Body of pancreas (tissue), 4 donors: ENCODE results near the gene SEMA6B. TPM values are rescaled to one million over a fixed set of nuclear protein-coding genes. Genes with fewer than 3 reads are reported as not detected.

Experiments
- ATAC-seq: fragments of 150-250 bp; one replicate; pipeline ENCODE4 v1.9.1; 2016
- DNase-seq, 4 donors: peaks; one replicate each; pipeline ENCODE4 v3.0.0-alpha.2; 2019
- H3K27ac ChIP-seq, 4 donors: fragments of 200-600 bp; sonication (generic); 1 replicate in 3 of 4; 2 replicates in 1 of 4; pipeline versions ENCODE4 v1.5.1 to v1.6.1; 2016 to 2019; ENCODE audit warnings: mild to moderate bottlenecking in 1 of 4, mixed read lengths in 1 of 4, moderate library complexity in 1 of 4
- H3K27me3 ChIP-seq, 2 donors: fragments of 200-600 bp; sonication (generic); one replicate each; pipeline ENCODE4 v1.6.0; 2016; ENCODE audit warnings: mild to moderate bottlenecking in 1 of 2
- H3K36me3 ChIP-seq, 2 donors: fragments of 200-600 bp; sonication (generic); replicated peaks in 1 of 2; 2 replicates each; pipeline ENCODE4 v1.5.1; 2016; ENCODE audit warnings: low read depth in 2 of 2; ENCODE audit not compliant: insufficient read depth in 1 of 2
- H3K4me1 ChIP-seq: fragments of 200-600 bp; sonication (generic); one replicate; pipeline ENCODE4 v1.6.0; 2016
- H3K4me3 ChIP-seq, 2 donors: fragments of 200-600 bp; sonication (generic); 1 replicate in 1 of 2; 2 replicates in 1 of 2; pipeline ENCODE4 v1.5.1; 2016 to 2019
- H3K9me3 ChIP-seq, 3 donors: fragments of 200-600 bp; sonication (generic); 1 replicate in 2 of 3; 2 replicates in 1 of 3; pipeline ENCODE4 v1.5.1; 2016
- CTCF ChIP-seq, 7 experiments: fragments of 450-650 bp in 4 of 7; fragments of 200-600 bp in 3 of 7; sonication (generic) in 3 of 7; IDR thresholded peaks; one replicate each; pipeline ENCODE4 v1.5.1; 2016 to 2019; ENCODE audit warnings: antibody characterized with exemption in 7 of 7
- POLR2A ChIP-seq, 3 donors: fragments of 450-650 bp; IDR thresholded peaks; one replicate each; pipeline ENCODE4 v1.6.1; 2016; ENCODE audit warnings: antibody characterized with exemption in 3 of 3, mild to moderate bottlenecking in 2 of 3
- WGBS, 2 donors: methylation state at CpG; one replicate each; pipeline ENCODE4 v1.1.5; 2017; 5-methylcytosine and 5-hydroxymethylcytosine counted together
- intact Hi-C: fragments of 100-400 bp; cut with DNase I; formaldehyde crosslinking; loops from one replicate; pipeline ENCODE4 v1.15.1; 2023
- total RNA-seq, 2 donors: library from RNA; depleted of rRNA; stranded (reverse); fragments of >200 nt; gene quantifications; one replicate each; pipeline ENCODE4 v1.1.0, GENCODE V29; 2016

Gene SEMA6B
- total RNA-seq, 2 donors from 2014 or later = 6.0 to 11.5 TPM

- H3K4me1 ChIP-seq = peaks cover 9% of the 10 kb centered on the region
- intact Hi-C loops = no loop called here
- no peaks in the 10 kb centered on the region for H3K9me3 ChIP-seq
- no peak for ATAC-seq
- H3K27ac ChIP-seq = no peak overlapping the region
- no peak for DNase-seq
- no peaks in the 10 kb centered on the region for H3K27me3 ChIP-seq
- H3K4me3 ChIP-seq = no peak overlapping the region
- no peaks in the 10 kb centered on the region for H3K36me3 ChIP-seq
- TF ChIP-seq CTCF (IDR thresholded peaks at IDR 0.05) (no peak), POLR2A (IDR thresholded peaks at IDR 0.05) (no peak)
- 90 to 96% methylated on average over 4 to 5 of the region's 5 CpGs for WGBS, 2 donors
Measured at GRCh38 chr19:4515732-4516131, 43.8 kb downstream of the SEMA6B start.

DNA sequence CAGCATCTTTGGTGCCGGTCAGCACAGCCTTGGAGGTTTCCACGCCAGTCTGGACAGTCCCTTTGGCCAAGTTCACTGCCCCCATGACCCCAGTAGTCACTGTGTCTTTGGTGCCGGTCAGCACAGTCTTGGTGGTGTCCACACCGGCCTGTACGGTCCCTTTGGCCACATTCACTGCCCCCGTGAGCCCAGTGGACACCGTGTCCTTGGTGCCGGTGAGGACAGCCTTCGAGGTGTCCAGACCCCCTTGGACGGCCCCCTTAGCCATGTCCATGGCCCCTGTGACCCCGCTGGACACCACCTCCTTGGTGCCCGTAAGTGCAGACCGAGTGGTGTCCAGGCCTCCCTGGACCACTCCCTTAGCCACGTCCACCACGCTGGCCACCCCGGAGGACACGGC is 46.2 kb downstream of the SEMA6B start:
- Histone ChIP-seq H3K27me3 (no peaks in the 10 kb centered on the region), H3K4me3 (no peak overlapping the region), H3K4me1 (peaks cover 1% of the 10 kb centered on the region), H3K9me3 (no peaks in the 10 kb centered on the region), H3K36me3 (no peaks in the 10 kb centered on the region), H3K27ac (no peak overlapping the region)
- WGBS, 2 donors = 89 to 97% methylated on average over 5 to 16 of the region's 17 CpGs
- intact Hi-C loops = no loop called here
- no peak for ATAC-seq
- TF ChIP-seq CTCF (IDR thresholded peaks at IDR 0.05) = no peak
- TF ChIP-seq POLR2A (IDR thresholded peaks at IDR 0.05) = no peak
- no peak for DNase-seq

GRCh38 chr19:4512070-4512469 is 47.4 kb downstream of the SEMA6B start:
- DNase-seq = no peak
- intact Hi-C loops = no loop called here

DNA sequence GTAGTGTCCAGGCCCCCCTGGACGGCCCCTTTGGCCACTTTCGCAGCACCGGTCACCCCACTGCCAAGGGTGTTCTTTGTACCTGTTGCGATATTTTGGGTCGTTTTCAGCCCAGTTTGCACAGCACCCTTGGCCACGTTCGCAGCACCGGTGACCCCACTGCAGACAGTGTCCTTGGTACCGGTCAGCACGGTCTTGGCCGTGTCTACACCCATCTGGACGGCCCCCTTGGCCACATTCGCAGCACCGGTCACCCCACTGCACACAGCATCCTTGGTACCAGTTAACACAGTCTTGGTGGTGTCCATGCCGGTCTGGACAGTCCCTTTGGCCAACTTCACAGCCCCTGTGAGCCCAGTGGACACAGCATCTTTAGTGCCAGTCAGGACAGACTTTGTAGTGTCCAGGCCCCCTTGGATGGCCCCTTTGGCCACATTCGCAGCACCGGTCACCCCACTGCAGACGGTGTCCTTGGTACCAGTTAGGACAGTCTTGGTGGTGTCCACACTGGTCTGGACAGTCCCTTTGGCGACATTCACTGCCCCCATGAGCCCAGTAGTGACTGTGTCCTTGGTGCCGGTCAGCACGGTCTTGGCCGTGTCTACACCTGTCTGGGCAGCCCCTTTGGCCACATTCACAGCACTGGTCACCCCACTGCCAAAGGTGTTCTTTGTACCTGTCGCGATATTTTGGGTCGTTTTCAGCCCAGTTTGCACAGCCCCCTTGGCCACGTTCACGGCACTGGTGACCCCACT is 48.0 kb downstream of the SEMA6B start:
- no peak for ATAC-seq
- H3K36me3 ChIP-seq = no peaks in the 10 kb centered on the region
- no peak for DNase-seq
- H3K4me1 ChIP-seq = no peaks in the 10 kb centered on the region
- H3K27ac ChIP-seq = no peak overlapping the region
- no peaks in the 10 kb centered on the region for H3K27me3 ChIP-seq
- intact Hi-C loops = no loop called here
- TF ChIP-seq POLR2A (IDR thresholded peaks at IDR 0.05) (no peak), CTCF (IDR thresholded peaks at IDR 0.05) (no peak)
- no peak overlapping the region for H3K4me3 ChIP-seq
- 81 to 86% methylated on average over 19 to 27 of the region's 27 CpGs for WGBS, 2 donors
- H3K9me3 ChIP-seq = no peaks in the 10 kb centered on the region

More at GRCh38 chr19:4512070-4512469, 47.4 kb downstream of the SEMA6B start:
- TF ChIP-seq POLR2A (IDR thresholded peaks at IDR 0.05) (no peak), CTCF (IDR thresholded peaks at IDR 0.05) (no peak)
- WGBS, 2 donors = 83 to 90% methylated on average over 8 to 17 of the region's 17 CpGs
- Histone ChIP-seq H3K4me3 (no peak overlapping the region), H3K9me3 (no peaks in the 10 kb centered on the region), H3K27ac (no peak overlapping the region), H3K36me3 (no peaks in the 10 kb centered on the region), H3K4me1 (no peaks in the 10 kb centered on the region), H3K27me3 (no peaks in the 10 kb centered on the region)
- ATAC-seq = no peak
